ENCODE data around the gene CASZ1.

DNA sequence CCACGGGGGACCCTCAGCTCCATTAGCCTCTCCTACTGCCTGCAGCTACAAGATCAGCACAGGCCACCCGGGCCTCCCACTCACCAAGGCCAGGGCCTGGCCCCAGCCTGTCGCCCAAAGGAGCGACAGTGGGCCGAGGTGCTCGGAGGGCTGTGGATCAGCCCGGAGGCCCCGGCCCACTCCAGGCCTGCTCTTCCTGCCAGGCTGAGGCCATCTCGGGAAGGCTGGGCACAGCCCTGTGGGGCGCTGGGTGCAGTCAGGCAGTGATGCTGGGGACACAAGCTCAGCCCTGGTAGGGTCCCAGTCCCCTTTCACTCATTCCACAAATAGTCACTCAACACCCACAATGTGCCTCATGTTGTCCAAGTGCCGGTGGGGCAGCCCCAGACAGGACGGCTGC, 58.8 kb downstream of the CASZ1 start:
- TF ChIP-seq, protein P1, sequence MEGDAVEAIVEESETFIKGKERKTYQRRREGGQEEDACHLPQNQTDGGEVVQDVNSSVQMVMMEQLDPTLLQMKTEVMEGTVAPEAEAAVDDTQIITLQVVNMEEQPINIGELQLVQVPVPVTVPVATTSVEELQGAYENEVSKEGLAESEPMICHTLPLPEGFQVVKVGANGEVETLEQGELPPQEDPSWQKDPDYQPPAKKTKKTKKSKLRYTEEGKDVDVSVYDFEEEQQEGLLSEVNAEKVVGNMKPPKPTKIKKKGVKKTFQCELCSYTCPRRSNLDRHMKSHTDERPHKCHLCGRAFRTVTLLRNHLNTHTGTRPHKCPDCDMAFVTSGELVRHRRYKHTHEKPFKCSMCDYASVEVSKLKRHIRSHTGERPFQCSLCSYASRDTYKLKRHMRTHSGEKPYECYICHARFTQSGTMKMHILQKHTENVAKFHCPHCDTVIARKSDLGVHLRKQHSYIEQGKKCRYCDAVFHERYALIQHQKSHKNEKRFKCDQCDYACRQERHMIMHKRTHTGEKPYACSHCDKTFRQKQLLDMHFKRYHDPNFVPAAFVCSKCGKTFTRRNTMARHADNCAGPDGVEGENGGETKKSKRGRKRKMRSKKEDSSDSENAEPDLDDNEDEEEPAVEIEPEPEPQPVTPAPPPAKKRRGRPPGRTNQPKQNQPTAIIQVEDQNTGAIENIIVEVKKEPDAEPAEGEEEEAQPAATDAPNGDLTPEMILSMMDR (conservative IDR thresholded peaks at IDR 0.05 in 1 of 2, IDR thresholded peaks at IDR 0.05 in 1 of 2; ENCODE audit: low read depth in 1 of 2, low read length in 2 of 2), result no peak
- TF ChIP-seq EZH2 (IDR thresholded peaks at IDR 0.05; ENCODE audit: low read length, missing control alignments), result no peak
